GM18511 (cell line): ENCODE results near the gene TNIP2.

Source experiments
- ATAC-seq: cut with Tn5 transposase; IDR thresholded peaks from one replicate; pipeline ENCODE4 v1.9.1; 2021; ENCODE audit warnings: mild to moderate bottlenecking, moderate library complexity; ENCODE audit not compliant: unreplicated experiment

Gene TNIP2

DNA sequence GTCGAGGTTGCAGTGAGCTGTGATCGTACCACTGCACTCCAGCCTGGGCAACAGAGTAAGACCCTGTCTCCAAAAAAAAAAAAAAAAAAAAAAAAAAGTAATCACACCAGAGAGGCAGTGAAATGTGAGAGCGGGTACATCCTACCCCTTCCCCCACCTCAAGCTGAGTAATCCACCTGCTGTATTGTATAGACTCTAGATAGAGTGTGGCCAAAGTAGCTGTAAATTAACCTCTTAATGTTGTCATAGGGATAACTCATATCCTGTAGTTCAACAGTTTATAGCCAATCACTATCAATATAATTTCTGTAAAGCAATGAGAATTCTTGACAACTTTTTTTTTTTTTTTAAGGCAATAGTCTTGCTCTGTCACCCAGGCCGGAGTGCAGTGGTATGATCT lies 30.8 kb downstream of the TNIP2 start:
- ATAC-seq = no peak

- no peak for ATAC-seq
These were observed 32.4 kb downstream of the TNIP2 start for GRCh38 chr4:2723751-2724150.

DNA sequence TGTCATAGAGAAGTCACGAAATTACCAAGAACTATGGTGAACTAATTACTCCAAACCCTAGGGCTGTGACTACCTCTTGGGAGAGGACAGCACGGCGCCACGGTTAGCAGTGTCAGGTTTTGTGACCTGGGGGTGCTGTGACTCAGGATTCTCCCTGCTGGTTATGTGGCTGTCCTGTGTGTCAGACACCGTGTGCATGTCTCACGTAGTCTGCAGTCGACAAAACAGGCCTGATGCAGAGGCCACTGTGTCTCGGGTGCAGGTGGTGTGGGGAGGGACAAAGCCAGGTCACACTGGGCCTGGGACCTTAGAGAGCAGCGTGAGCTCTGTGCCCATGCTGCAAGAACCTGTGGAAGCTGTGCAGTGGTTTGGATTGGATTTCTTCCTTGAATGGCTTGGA lies 34.1 kb downstream of the TNIP2 start:
- ATAC-seq = no peak

GRCh38 chr4:2721586-2721985 lies 34.5 kb downstream of the TNIP2 start:
- no peak for ATAC-seq

DNA sequence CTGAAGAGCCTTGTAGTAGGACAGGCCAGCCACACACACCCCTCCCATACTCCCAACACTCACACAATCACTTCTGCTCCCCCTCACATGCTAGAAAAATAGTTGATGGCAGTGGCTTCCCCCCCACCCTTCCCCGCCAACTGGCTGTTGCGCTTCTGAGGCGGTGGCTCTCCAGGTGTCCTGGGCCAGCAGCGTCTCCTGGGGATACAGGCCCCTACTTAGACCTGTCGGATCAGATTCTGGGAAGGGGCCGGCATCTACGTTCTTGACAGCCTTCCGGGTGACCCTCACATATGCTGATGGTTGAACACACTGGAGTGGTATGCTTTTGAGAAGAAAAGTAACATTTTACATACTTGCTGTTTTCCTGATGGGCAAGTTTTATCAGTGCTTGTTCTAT lies 39.9 kb downstream of the TNIP2 start:
- ATAC-seq = no peak

- ATAC-seq = no peak
These were observed 40.7 kb downstream of the TNIP2 start for GRCh38 chr4:2715426-2715825.

- ATAC-seq = no peak
These were observed 41.2 kb downstream of the TNIP2 start for GRCh38 chr4:2714918-2715317.

DNA sequence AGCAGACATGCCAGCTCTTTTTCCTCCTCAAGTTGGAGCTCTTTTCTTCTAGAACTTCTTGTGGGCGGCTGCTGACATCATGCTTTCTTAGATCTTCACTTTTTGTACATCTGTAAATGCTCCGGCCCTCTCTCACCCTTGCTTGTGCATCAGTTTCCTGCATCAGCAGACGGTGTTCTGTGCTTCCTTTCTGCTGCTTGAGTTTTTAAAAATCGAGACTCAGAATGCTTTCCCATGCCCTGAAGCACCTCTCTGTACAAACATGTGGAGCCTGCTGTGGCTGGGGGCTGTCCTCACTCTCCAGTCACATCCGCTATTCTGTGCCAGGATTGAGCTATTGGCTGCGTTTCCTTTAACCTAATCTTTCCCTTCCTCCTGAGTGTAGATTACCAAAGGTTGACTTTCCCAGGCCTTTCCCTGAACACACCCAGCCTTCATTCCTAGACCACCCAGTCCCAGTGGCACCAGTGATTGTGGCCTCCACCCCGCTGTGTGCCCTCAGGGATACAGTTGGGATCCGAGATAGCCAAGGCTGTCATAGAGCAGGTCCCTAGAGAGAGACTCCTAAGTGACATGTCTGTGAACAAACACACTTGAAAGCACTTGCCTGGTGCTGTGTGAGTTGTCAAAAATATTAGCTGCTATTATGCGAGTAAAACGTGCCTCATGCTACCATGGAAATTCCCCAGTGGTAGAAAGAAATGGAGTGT lies 41.9 kb downstream of the TNIP2 start:
- no peak for ATAC-seq

- no peak for ATAC-seq
These were observed 42.8 kb downstream of the TNIP2 start for GRCh38 chr4:2713337-2713736.

- ATAC-seq = no peak
These were observed 43.8 kb downstream of the TNIP2 start for GRCh38 chr4:2712261-2712842.

GRCh38 chr4:2702770-2703169 lies 53.4 kb downstream of the TNIP2 start:
- no peak for ATAC-seq

- no peak for ATAC-seq
These were observed 53.8 kb downstream of the TNIP2 start for GRCh38 chr4:2702361-2702760.

- no peak for ATAC-seq
These were observed 56.1 kb downstream of the TNIP2 start for GRCh38 chr4:2700031-2700430.

GRCh38 chr4:2699534-2699933 lies 56.6 kb downstream of the TNIP2 start:
- ATAC-seq = no peak

DNA sequence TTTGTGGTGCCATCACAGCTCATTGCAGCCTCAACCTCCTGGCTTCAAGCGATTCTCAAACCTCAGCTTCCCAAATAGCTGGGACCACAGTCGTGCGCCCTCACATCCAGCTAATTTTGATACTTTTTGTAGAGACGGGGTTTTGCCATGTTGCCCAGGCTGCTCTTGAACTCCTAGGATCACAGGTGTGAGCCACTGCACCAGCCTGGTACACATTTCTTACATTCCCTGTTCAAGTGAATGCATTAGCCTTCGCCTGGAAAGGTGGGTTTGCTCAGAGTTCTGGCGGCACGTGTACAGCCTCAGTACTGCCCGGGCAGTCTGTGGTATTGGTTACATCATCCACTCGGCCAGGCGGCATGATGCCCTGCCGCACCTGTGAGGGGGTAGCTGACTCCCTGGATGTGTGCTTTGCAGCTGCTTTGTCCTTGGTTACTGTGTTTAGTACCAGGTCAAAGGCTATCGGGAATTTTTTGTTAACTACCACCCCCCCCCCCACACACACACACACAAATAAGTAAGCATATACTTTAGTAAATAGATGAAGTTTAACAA lies 57.1 kb downstream of the TNIP2 start:
- ATAC-seq = no peak

GRCh38 chr4:2698504-2698903 lies 57.6 kb downstream of the TNIP2 start:
- no peak for ATAC-seq

DNA sequence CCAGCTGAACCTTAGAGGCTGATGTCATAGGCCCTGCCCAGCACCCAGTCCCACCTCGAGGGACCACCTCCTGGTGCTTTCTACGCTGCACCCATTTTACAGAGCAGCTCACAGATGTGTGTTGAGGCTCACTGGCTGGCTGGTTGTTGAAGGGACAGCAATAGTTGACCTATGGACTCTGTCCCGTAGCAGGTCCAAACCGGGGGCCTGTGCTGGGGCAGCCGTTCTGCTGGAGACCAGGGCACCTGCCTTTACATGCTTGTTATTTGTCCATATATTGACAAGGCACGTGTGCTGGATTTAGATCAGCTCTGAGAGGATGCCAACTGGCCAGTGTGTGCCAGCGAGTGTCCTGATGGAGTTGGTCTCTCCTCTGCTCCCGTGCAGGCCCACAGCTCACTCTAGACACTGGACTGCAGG lies 58.1 kb downstream of the TNIP2 start:
- no peak for ATAC-seq

DNA sequence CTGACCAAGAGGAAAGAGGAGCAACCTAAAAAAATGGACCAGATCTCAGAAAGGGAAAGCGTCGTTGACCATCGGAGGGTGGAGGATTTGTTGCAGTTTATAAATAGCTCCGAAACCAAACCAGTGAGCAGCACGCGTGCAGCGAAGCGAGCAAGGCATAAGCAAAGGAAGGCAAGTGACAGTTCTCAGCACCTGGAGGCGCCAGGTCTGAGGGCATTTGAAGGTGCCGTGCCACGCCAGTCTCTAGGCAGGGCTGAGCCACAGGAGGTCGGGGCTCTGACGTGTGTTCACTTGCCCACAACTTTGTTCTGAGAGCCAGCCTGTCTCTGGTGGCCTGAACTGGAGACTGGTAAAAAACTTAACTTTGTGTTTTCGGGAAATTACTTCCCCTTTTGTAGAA lies 59.7 kb downstream of the TNIP2 start:
- ATAC-seq = peak; percentile 97

- ATAC-seq = no peak
These were observed 60.6 kb downstream of the TNIP2 start for GRCh38 chr4:2695346-2696060.

DNA sequence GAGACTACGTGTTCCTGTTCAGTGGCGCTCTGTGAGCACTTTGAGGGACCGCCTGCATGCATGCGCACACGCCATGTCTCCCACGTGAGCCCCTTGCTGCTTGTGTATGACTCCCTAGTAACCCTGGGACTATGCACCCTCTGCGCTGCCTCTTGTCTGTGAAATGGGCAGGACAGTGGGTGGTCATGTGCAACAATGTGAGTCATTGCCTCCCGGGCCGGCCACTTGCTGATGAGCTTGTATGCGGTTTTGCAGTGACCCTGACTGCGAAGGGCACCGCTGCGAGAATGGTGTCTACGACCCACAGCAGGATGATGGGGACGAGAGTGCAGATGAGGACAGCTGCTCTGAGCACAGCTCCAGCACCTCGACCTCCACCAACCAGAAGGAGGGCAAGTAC lies 61.4 kb downstream of the TNIP2 start:
- ATAC-seq = no peak

GRCh38 chr4:2691952-2692435 lies 64.1 kb downstream of the TNIP2 start:
- ATAC-seq = no peak
